GM20431 (cell line): ENCODE data around the gene NFATC2.
"Not testable (repeated sequence)": the region's sequence is repeated elsewhere in the genome, so short reads cannot be mapped to it uniquely, and the experiment has no call there.

Source experiments
- in situ Hi-C: fragments of 300-500 bp; cut with MseI, MboI; formaldehyde crosslinking; loops from one replicate; pipeline ENCODE4 v1.15.0; 2020; ENCODE audit warnings: low sequenced_read_pairs; ENCODE audit not compliant: unreplicated experiment

NFATC2 gene

GRCh38 chr20:51542033-51542570 lies 417 bp downstream of the NFATC2 start:
- in situ Hi-C loops = no loop called here

- in situ Hi-C loops = no loop called here
These were observed 1.1 kb downstream of the NFATC2 start for GRCh38 chr20:51541189-51542032.

GRCh38 chr20:51540580-51540979 lies 1.9 kb downstream of the NFATC2 start:
- in situ Hi-C loops = no loop called here

- in situ Hi-C loops = not testable (repeated sequence)
These were observed 2.4 kb downstream of the NFATC2 start for GRCh38 chr20:51540074-51540473.

- in situ Hi-C loops = no loop called here
These were observed 6.1 kb downstream of the NFATC2 start for GRCh38 chr20:51536116-51537069.

- in situ Hi-C loops = no loop called here
These were observed 6.8 kb downstream of the NFATC2 start for GRCh38 chr20:51535674-51536073.

- in situ Hi-C loops = no loop called here
These were observed 7.5 kb downstream of the NFATC2 start for GRCh38 chr20:51535075-51535386.

- in situ Hi-C loops = no loop called here
These were observed 9.0 kb downstream of the NFATC2 start for GRCh38 chr20:51533291-51534172.

- in situ Hi-C loops = no loop called here
These were observed 9.8 kb downstream of the NFATC2 start for GRCh38 chr20:51532577-51533191.

GRCh38 chr20:51531712-51532456 lies 10.6 kb downstream of the NFATC2 start:
- in situ Hi-C loops = no loop called here

- in situ Hi-C loops = no loop called here
These were observed 11.3 kb downstream of the NFATC2 start for GRCh38 chr20:51531141-51531710.

GRCh38 chr20:51529758-51530157 lies 12.8 kb downstream of the NFATC2 start:
- in situ Hi-C loops = no loop called here

GRCh38 chr20:51529081-51529681 lies 13.3 kb downstream of the NFATC2 start:
- in situ Hi-C loops = no loop called here

GRCh38 chr20:51528263-51529027 lies 14.1 kb downstream of the NFATC2 start:
- in situ Hi-C loops = no loop called here

GRCh38 chr20:51526754-51527153 lies 15.8 kb downstream of the NFATC2 start:
- in situ Hi-C loops = no loop called here

GRCh38 chr20:51526106-51526470 lies 16.4 kb downstream of the NFATC2 start:
- in situ Hi-C loops = no loop called here
